Measurements from ENCODE around the gene AKAP12. TPM values are rescaled to one million over a fixed set of nuclear protein-coding genes. Genes with fewer than 3 reads are reported as not detected.

AKAP12 gene
- polyA plus RNA-seq, 1 donor from 2014 or later = 21.5 TPM

GRCh38 chr6:151265282-151265681, 25.5 kb downstream of the AKAP12 start:
- no peaks in the 10 kb centered on the region for H3K79me2 ChIP-seq (replicated peaks; ENCODE audit: insufficient read depth, low read length)
- no peaks in the 10 kb centered on the region for H3K27me3 ChIP-seq (ENCODE audit: insufficient read depth, low read depth, low read length)

GRCh38 chr6:151269321-151269995, 29.7 kb downstream of the AKAP12 start:
- Histone ChIP-seq H3K9ac (ENCODE audit: low read length) (no peak overlapping the region), H3K9me2 (ENCODE audit: insufficient read depth, low read length) (no peaks in the 10 kb centered on the region), H3F3A (ENCODE audit: insufficient read depth, low read length, poor library complexity, severe bottlenecking) (no peaks in the 10 kb centered on the region), H3K36me3 (ENCODE audit: insufficient read depth, low read length) (no peaks in the 10 kb centered on the region), H3K27me3 (ENCODE audit: insufficient read depth, low read depth, low read length) (no peaks in the 10 kb centered on the region), H3K4me3 (ENCODE audit: low read length) (no peak overlapping the region), H3K27ac (ENCODE audit: low read length) (no peak overlapping the region), H3K9me3 (ENCODE audit: low read length) (no peaks in the 10 kb centered on the region), H3K4me2 (ENCODE audit: low read length) (no peak overlapping the region), H2AFZ (ENCODE audit: low read depth, low read length) (no peak overlapping the region), H4K20me1 (ENCODE audit: insufficient read depth) (no peaks in the 10 kb centered on the region), H3K79me2 (replicated peaks; ENCODE audit: insufficient read depth, low read length) (peaks cover 3% of the 10 kb centered on the region)
- no peak for TF ChIP-seq SMC3 (conservative IDR thresholded peaks at IDR 0.05; ENCODE audit: poor library complexity)

More at GRCh38 chr6:151265282-151265681, 25.5 kb downstream of the AKAP12 start:
- no peaks in the 10 kb centered on the region for H3K9me3 ChIP-seq (ENCODE audit: low read length)
- no peaks in the 10 kb centered on the region for H3K9me2 ChIP-seq (ENCODE audit: insufficient read depth, low read length)
- no peaks in the 10 kb centered on the region for H3K36me3 ChIP-seq (ENCODE audit: insufficient read depth, low read length)
- H3K27ac ChIP-seq (ENCODE audit: low read length) = no peak overlapping the region
- H3K4me2 ChIP-seq (ENCODE audit: low read length) = no peak overlapping the region
- H4K20me1 ChIP-seq (ENCODE audit: insufficient read depth) = no peaks in the 10 kb centered on the region
- no peak for TF ChIP-seq RAD21 (conservative IDR thresholded peaks at IDR 0.05)
- no peak for TF ChIP-seq TAF1 (IDR thresholded peaks at IDR 0.05; ENCODE audit: low read depth)
- H3F3A ChIP-seq (ENCODE audit: insufficient read depth, low read length, poor library complexity, severe bottlenecking) = no peaks in the 10 kb centered on the region
- no peak overlapping the region for H3K4me3 ChIP-seq (ENCODE audit: low read length)
- H3K9ac ChIP-seq (ENCODE audit: low read length) = no peak overlapping the region
- H2AFZ ChIP-seq (ENCODE audit: low read depth, low read length) = no peak overlapping the region

DNA sequence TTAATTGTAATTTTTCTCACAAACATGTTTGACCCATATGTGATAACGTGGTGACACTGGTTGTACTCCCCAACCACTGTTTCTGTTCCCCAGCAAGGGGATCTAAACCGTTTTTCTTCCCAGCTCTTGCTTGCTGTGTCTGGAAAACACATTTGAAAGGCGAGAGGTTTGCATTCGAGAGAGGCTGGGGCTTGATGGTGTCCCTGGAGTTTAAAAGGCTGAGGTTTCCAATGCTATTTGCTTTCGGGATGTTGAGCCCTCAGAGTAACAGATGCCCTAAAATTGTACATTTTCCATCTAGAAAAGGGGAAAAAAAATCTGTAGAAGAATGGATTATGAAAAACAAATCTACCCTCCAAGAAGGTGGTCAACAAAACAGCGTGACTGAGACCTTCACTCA, 35.4 kb downstream of the AKAP12 start:
- no peaks in the 10 kb centered on the region for H4K20me1 ChIP-seq (ENCODE audit: insufficient read depth)
- TF ChIP-seq MXI1 (conservative IDR thresholded peaks at IDR 0.05; ENCODE audit: poor library complexity, severe bottlenecking) (no peak), EP300 (conservative IDR thresholded peaks at IDR 0.05; ENCODE audit: poor library complexity, severe bottlenecking) (no peak), POLR2AphosphoS5 (IDR thresholded peaks at IDR 0.05) (no peak), RAD21 (conservative IDR thresholded peaks at IDR 0.05) (no peak), EZH2 (IDR thresholded peaks at IDR 0.05; ENCODE audit: borderline replicate concordance, insufficient read depth, low read length, poor library complexity, severe bottlenecking) (no peak)
- TF ChIP-seq, protein P1, sequence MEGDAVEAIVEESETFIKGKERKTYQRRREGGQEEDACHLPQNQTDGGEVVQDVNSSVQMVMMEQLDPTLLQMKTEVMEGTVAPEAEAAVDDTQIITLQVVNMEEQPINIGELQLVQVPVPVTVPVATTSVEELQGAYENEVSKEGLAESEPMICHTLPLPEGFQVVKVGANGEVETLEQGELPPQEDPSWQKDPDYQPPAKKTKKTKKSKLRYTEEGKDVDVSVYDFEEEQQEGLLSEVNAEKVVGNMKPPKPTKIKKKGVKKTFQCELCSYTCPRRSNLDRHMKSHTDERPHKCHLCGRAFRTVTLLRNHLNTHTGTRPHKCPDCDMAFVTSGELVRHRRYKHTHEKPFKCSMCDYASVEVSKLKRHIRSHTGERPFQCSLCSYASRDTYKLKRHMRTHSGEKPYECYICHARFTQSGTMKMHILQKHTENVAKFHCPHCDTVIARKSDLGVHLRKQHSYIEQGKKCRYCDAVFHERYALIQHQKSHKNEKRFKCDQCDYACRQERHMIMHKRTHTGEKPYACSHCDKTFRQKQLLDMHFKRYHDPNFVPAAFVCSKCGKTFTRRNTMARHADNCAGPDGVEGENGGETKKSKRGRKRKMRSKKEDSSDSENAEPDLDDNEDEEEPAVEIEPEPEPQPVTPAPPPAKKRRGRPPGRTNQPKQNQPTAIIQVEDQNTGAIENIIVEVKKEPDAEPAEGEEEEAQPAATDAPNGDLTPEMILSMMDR (IDR thresholded peaks at IDR 0.05; ENCODE audit: poor library complexity, severe bottlenecking) = no peak
- TF ChIP-seq, protein P2, sequence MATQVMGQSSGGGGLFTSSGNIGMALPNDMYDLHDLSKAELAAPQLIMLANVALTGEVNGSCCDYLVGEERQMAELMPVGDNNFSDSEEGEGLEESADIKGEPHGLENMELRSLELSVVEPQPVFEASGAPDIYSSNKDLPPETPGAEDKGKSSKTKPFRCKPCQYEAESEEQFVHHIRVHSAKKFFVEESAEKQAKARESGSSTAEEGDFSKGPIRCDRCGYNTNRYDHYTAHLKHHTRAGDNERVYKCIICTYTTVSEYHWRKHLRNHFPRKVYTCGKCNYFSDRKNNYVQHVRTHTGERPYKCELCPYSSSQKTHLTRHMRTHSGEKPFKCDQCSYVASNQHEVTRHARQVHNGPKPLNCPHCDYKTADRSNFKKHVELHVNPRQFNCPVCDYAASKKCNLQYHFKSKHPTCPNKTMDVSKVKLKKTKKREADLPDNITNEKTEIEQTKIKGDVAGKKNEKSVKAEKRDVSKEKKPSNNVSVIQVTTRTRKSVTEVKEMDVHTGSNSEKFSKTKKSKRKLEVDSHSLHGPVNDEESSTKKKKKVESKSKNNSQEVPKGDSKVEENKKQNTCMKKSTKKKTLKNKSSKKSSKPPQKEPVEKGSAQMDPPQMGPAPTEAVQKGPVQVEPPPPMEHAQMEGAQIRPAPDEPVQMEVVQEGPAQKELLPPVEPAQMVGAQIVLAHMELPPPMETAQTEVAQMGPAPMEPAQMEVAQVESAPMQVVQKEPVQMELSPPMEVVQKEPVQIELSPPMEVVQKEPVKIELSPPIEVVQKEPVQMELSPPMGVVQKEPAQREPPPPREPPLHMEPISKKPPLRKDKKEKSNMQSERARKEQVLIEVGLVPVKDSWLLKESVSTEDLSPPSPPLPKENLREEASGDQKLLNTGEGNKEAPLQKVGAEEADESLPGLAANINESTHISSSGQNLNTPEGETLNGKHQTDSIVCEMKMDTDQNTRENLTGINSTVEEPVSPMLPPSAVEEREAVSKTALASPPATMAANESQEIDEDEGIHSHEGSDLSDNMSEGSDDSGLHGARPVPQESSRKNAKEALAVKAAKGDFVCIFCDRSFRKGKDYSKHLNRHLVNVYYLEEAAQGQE (IDR thresholded peaks at IDR 0.05; ENCODE audit: borderline replicate concordance) = no peak
- no peak overlapping the region for H3K27ac ChIP-seq (ENCODE audit: low read length)
- H3F3A ChIP-seq (ENCODE audit: insufficient read depth, low read length, poor library complexity, severe bottlenecking) = no peaks in the 10 kb centered on the region
- no peaks in the 10 kb centered on the region for H3K27me3 ChIP-seq (ENCODE audit: insufficient read depth, low read depth, low read length)
- no peak overlapping the region for H2AFZ ChIP-seq (ENCODE audit: low read depth, low read length)
- H3K4me2 ChIP-seq (ENCODE audit: low read length) = no peak overlapping the region
- H3K9me3 ChIP-seq (ENCODE audit: low read length) = no peaks in the 10 kb centered on the region
- peaks cover 8% of the 10 kb centered on the region for H3K79me2 ChIP-seq (replicated peaks; ENCODE audit: insufficient read depth, low read length)
- H3K4me3 ChIP-seq (ENCODE audit: low read length) = no peak overlapping the region
- no peaks in the 10 kb centered on the region for H3K9me2 ChIP-seq (ENCODE audit: insufficient read depth, low read length)
- H3K36me3 ChIP-seq (ENCODE audit: insufficient read depth, low read length) = no peaks in the 10 kb centered on the region
- no peak overlapping the region for H3K9ac ChIP-seq (ENCODE audit: low read length)

All from neural cell (in vitro differentiated cells).